SU-DHL-6 (cell line): ENCODE data around the gene DCAKD.

Experiments used
- H2AFZ ChIP-seq: fragments of 200-600 bp; sonication (generic); 2 replicates; pipeline ENCODE4 v1.6.1; 2014; ENCODE audit warnings: low read depth, mild to moderate bottlenecking, moderate library complexity, mixed read lengths, antibody characterized with exemption, low read length; ENCODE audit not compliant: severe bottlenecking
- H3F3A ChIP-seq: fragments of 200-600 bp; shearing (Covaris generic); 2 replicates; pipeline ENCODE4 v1.6.0; 2016; ENCODE audit warnings: antibody characterized with exemption, mild to moderate bottlenecking; ENCODE audit not compliant: insufficient read depth
- H3K27ac ChIP-seq: fragments of 200-600 bp; sonication (generic); 2 replicates; pipeline ENCODE4 v1.5.1; 2016; ENCODE audit warnings: low read depth, mild to moderate bottlenecking, low read length, moderate library complexity, mixed read lengths
- H3K27me3 ChIP-seq: fragments of 200-600 bp; sonication (generic), shearing (Covaris generic); 2 replicates; pipeline ENCODE4 v1.6.0; 2014; ENCODE audit warnings: mild to moderate bottlenecking, low read length
- H3K36me3 ChIP-seq: fragments of 200-600 bp; sonication (generic); 2 replicates; pipeline ENCODE4 v1.6.1; 2014; ENCODE audit warnings: mild to moderate bottlenecking, low read length, mixed read lengths
- H3K4me2 ChIP-seq: fragments of 300-600, 200-600 bp; shearing (Covaris generic), sonication (generic); 2 replicates; pipeline ENCODE4 v1.6.0; 2014; ENCODE audit warnings: low read length, low read depth, mild to moderate bottlenecking; ENCODE audit not compliant: poor library complexity, severe bottlenecking
- H3K4me3 ChIP-seq: fragments of 200-600 bp; sonication (generic); 2 replicates; pipeline ENCODE4 v1.5.1; 2014; ENCODE audit warnings: antibody characterized with exemption, low read length, mild to moderate bottlenecking, mixed read lengths; ENCODE audit not compliant: insufficient read depth, poor library complexity, severe bottlenecking
- H3K79me2 ChIP-seq: fragments of 200-600 bp; sonication (generic); 2 replicates; pipeline ENCODE4 v1.6.1; 2014; ENCODE audit warnings: mild to moderate bottlenecking, low read length, moderate library complexity; ENCODE audit not compliant: insufficient read depth
- H3K9ac ChIP-seq: fragments of 200-600 bp; sonication (generic); 2 replicates; pipeline ENCODE4 v1.7.0; 2014; ENCODE audit warnings: mild to moderate bottlenecking, low read length
- H3K9me2 ChIP-seq: fragments of 200-600 bp; sonication (generic); replicated peaks from 2 replicates; pipeline ENCODE4 v1.6.1; 2014; ENCODE audit warnings: low read length; ENCODE audit not compliant: insufficient read depth
- H3K9me3 ChIP-seq: fragments of 200-600 bp; sonication (generic); 2 replicates; pipeline ENCODE4 v1.6.1; 2014; ENCODE audit warnings: low read length, mixed read lengths; ENCODE audit not compliant: insufficient read depth
- H4K20me1 ChIP-seq: fragments of 200-600 bp; sonication (generic); 2 replicates; pipeline ENCODE4 v1.6.1; 2014; ENCODE audit warnings: low read depth, mild to moderate bottlenecking, antibody characterized with exemption, low read length, moderate library complexity, mixed read lengths
- EZH2phosphoT487 ChIP-seq: fragments of 200-600 bp; sonication (generic), shearing (Covaris generic); conservative IDR thresholded peaks from 2 replicates; pipeline ENCODE4 v1.6.1; 2018; ENCODE audit warnings: mild to moderate bottlenecking, antibody characterized with exemption, low read length, moderate library complexity, mixed read lengths
- TF ChIP-seq, protein P1 (sequence below): fragments of 200-600 bp; sonication (generic); IDR thresholded peaks from one replicate; pipeline ENCODE4 v1.5.1; 2017; ENCODE audit warnings: antibody characterized with exemption, mild to moderate bottlenecking, low read length, moderate library complexity; ENCODE audit not compliant: insufficient read depth, poor library complexity, severe bottlenecking

Gene DCAKD

DNA sequence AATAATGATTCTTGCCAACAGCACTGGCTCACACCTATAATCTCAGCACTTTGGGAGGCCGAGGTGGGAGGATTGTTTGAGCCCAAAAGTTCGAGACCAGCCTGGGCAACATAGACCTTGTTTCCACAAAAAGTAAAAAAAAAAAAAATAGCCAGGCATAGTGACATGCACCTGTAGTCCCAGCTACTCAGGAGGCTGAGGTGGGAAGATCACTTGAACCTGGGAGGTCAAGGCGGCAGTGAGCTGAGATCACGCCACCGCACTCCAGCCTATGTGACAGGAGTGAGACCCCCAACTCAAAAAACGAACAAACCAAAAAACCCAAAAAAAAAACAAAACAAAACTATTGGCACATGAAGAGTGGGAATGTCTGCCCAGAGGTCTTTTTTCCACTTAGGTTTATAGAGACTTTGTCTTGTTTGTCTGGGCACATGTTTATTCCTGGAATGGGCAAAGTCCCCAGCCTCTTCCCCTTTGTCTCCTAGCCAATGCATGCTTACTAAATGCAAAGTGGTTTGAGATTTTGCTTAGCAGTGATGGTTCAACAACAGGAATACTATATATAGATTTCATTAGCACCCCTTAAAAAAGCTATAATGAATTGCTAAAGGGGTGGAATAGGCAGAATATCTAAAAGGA lies 35.6 kb upstream of the DCAKD start:
- no peaks in the 10 kb centered on the region for H4K20me1 ChIP-seq
- no peak overlapping the region for H3K4me2 ChIP-seq
- no peak overlapping the region for H3K27ac ChIP-seq
- no peaks in the 10 kb centered on the region for H3K9me2 ChIP-seq
- H3K9ac ChIP-seq = no peak overlapping the region
- H2AFZ ChIP-seq = no peak overlapping the region
- H3K36me3 ChIP-seq = peaks cover 15% of the 10 kb centered on the region; the same call in 1 of the 2 replicates
- H3F3A ChIP-seq = no peaks in the 10 kb centered on the region
- H3K4me3 ChIP-seq = no peak overlapping the region
- no peaks in the 10 kb centered on the region for H3K9me3 ChIP-seq
- TF ChIP-seq, protein P1, sequence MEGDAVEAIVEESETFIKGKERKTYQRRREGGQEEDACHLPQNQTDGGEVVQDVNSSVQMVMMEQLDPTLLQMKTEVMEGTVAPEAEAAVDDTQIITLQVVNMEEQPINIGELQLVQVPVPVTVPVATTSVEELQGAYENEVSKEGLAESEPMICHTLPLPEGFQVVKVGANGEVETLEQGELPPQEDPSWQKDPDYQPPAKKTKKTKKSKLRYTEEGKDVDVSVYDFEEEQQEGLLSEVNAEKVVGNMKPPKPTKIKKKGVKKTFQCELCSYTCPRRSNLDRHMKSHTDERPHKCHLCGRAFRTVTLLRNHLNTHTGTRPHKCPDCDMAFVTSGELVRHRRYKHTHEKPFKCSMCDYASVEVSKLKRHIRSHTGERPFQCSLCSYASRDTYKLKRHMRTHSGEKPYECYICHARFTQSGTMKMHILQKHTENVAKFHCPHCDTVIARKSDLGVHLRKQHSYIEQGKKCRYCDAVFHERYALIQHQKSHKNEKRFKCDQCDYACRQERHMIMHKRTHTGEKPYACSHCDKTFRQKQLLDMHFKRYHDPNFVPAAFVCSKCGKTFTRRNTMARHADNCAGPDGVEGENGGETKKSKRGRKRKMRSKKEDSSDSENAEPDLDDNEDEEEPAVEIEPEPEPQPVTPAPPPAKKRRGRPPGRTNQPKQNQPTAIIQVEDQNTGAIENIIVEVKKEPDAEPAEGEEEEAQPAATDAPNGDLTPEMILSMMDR = no peak
- no peak for TF ChIP-seq EZH2phosphoT487
- no peaks in the 10 kb centered on the region for H3K79me2 ChIP-seq
- no peaks in the 10 kb centered on the region for H3K27me3 ChIP-seq

DNA sequence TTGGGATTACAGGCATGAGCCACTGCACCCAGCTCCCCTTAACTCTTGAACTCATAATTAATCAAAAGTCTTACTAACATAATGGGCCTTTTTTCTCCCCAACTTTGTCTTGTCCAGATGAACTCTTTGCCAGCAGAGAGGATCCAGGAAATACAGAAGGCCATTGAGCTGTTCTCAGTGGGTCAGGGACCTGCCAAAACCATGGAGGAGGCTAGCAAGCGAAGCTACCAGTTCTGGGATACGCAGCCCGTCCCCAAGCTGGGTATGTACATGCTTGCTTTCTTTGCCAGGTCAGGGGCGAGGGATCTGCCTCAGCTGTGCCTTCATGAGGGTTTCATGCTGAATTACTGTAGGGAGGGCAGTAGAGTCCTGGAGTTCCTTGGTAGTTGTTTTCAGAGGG lies 35.0 kb upstream of the DCAKD start:
- H3K27ac ChIP-seq = no peak overlapping the region

DNA sequence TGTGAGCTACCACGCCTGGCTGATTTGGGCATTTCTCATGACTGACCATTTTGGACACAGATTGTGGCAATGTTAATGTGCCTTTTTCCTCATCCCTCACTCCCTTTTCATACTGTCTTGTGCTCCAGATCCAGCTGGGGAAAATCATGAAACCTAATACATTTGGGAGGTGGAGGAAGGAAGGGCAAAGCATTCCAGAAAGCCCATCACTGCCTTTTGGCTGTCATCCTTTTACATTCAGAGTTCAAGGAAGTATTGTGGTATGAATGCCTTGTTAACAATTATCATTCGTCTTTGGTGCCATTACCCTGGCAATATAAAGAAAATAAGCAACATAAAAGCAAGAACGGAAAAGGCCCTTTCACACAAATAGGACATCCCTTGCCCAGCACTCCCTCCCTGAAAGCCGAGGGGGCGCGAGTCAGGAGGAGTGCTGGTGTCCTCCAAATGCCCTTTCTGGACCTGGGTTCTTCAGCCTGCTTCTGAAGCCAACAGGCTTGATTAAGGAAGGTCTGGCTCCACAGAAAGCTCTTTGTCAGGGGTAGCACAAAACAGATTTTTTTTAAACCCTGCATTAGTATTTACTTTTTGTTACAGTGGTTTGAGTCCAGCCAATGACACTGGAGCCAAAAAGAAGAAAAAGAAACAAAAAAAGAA lies 29.7 kb upstream of the DCAKD start:
- H3K4me2 ChIP-seq = no peak overlapping the region
- TF ChIP-seq, protein P1 = no peak
- no peak for TF ChIP-seq EZH2phosphoT487
- no peaks in the 10 kb centered on the region for H3K9me3 ChIP-seq
- H3K9me2 ChIP-seq = no peaks in the 10 kb centered on the region
- H4K20me1 ChIP-seq = peaks cover 7% of the 10 kb centered on the region; the same call in 1 of the 2 replicates
- no peak overlapping the region for H3K27ac ChIP-seq
- peaks cover 38% of the 10 kb centered on the region for H3K79me2 ChIP-seq
- peaks cover 23% of the 10 kb centered on the region; the same call in 1 of the 2 replicates for H3K36me3 ChIP-seq
- H3K27me3 ChIP-seq = no peaks in the 10 kb centered on the region
- H3F3A ChIP-seq = no peaks in the 10 kb centered on the region
- H3K4me3 ChIP-seq = no peak overlapping the region
- no peak overlapping the region for H3K9ac ChIP-seq
- no peak overlapping the region for H2AFZ ChIP-seq

More for the DNA sequence above, 35.0 kb upstream of the DCAKD start:
- no peak overlapping the region for H3K4me3 ChIP-seq
- H4K20me1 ChIP-seq = no peaks in the 10 kb centered on the region
- H3K9ac ChIP-seq = no peak overlapping the region
- no peaks in the 10 kb centered on the region for H3K79me2 ChIP-seq
- no peak overlapping the region for H2AFZ ChIP-seq
- no peaks in the 10 kb centered on the region for H3F3A ChIP-seq
- no peaks in the 10 kb centered on the region for H3K27me3 ChIP-seq
- H3K4me2 ChIP-seq = no peak overlapping the region
- no peaks in the 10 kb centered on the region for H3K9me2 ChIP-seq
- no peak for TF ChIP-seq EZH2phosphoT487
- TF ChIP-seq, protein P1 = no peak
- peaks cover 21% of the 10 kb centered on the region; the same call in 1 of the 2 replicates for H3K36me3 ChIP-seq
- H3K9me3 ChIP-seq = no peaks in the 10 kb centered on the region
